Head of caudate nucleus (tissue), 42 donors: Measurements from ENCODE around the gene OXCT1.
A peak's percentile ranks its signal among the peaks of the same experiment; 100 is the strongest.

Source experiments
- DNase-seq, 42 donors: peaks; one replicate each; pipeline versions ENCODE4 v3.0.0 to v3.0.0-alpha.2; 2020 to 2021; ENCODE audit warnings: mixed read lengths in 7 of 42
- intact Hi-C: fragments of 100-400 bp; cut with DNase I; formaldehyde crosslinking; loops from one replicate; pipeline ENCODE4 v1.15.0; 2022

Gene OXCT1

GRCh38 chr5:41793141-41793770 is 77.0 kb downstream of the OXCT1 start:
- DNase-seq, result no peak
- intact Hi-C loops, result no loop called here

GRCh38 chr5:41790038-41790776 is 80.0 kb downstream of the OXCT1 start:
- intact Hi-C loops, result no loop called here
- DNase-seq, result no peak

DNA sequence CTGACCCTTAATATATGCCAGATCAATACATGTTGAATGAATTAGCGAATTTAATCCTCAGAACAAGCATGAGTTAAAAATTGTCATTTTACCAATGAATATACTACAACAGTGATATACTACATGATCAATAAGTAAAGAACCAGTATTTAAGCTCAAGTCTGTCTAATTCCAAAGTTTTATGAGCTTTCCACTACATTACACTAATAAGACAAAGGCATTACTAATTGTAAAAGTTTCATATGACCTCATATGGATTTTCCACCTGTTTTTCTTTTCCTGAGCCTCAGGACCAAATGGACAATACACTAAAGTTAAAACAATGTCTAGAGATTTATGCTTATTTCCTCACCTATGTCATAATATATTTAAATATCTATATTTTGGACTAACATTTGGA is 80.8 kb downstream of the OXCT1 start:
- no peak for DNase-seq
- intact Hi-C loops, result no loop called here

GRCh38 chr5:41788941-41789368 is 81.3 kb downstream of the OXCT1 start:
- intact Hi-C loops, result no loop called here
- DNase-seq, result no peak

- intact Hi-C loops, result no loop called here
- DNase-seq, result no peak
Measured at GRCh38 chr5:41787265-41787664, 83.0 kb downstream of the OXCT1 start.

- intact Hi-C loops, result no loop called here
- no peak for DNase-seq
Measured at GRCh38 chr5:41785061-41785460, 85.2 kb downstream of the OXCT1 start.

DNA sequence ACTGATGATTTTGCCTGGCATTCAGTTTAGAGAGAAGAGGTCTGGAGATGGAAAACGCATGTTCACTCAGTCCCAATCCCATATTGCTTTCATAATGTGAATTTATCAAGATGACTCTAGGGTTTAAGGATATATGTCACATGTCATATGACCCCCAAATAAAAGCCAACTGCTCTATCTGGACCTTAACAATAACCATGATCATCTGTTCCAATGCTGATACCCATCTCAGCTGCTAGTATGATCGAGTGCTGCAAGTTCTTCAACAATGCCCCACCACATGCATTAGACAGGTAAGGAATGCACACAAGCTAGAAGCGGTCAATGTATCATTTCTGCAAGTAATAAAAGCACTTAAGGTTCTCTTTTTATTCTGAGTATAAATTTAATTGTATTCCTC is 91.8 kb downstream of the OXCT1 start:
- no peak for DNase-seq
- intact Hi-C loops, result no loop called here

- no peak for DNase-seq
- intact Hi-C loops, result no loop called here
Measured at GRCh38 chr5:41776435-41776834, 93.8 kb downstream of the OXCT1 start.

DNA sequence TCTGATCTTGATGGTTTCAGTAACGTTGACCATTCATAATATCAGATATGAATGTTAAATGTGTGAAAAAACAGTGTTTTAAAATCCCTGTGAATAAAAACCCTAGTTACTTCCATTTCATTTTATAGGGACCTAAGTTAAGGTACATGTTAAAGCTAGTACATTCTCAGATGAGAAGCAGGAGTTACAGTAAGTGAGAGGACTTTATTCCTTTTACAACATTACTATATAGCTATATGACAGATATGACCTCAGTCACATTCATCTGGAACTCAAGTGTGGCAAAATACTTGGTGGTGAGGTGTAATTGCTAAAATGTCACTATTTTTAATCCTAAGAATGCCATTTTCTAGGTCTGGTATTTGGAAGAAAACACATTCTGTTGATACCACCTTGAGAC is 96.4 kb downstream of the OXCT1 start:
- no peak for DNase-seq
- intact Hi-C loops, result no loop called here

DNA sequence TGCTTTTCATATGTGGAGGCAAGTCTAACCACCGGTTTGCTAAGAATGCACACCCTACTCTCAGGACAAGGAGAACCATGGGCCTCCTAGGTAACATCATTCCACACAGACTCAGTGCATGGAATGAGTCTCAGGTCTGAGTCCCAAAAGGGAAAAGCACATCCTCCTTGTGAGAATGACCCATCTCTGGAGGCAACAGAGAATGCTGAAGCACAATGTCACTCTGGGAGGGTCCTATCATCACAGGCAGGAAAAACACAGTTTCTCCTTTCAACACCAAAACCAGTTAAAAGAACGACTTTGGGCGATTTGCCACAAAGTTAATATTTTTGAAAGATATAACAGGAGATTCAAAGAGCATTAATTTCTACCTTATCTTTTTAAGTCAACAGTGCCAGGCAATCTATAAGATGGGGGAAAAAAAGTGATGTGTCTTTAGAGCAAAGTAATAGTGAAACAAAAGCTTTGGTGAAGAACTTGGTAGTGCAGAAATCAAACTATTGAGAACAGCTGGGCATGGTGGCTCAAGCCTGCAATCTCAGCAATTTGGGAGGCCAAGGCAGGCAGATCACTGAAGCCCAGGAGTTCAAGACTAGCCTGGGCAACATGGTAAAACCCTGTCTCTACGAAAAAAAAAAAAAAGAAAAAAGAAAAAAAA is 97.3 kb downstream of the OXCT1 start:
- no peak for DNase-seq
- intact Hi-C loops, result no loop called here

DNA sequence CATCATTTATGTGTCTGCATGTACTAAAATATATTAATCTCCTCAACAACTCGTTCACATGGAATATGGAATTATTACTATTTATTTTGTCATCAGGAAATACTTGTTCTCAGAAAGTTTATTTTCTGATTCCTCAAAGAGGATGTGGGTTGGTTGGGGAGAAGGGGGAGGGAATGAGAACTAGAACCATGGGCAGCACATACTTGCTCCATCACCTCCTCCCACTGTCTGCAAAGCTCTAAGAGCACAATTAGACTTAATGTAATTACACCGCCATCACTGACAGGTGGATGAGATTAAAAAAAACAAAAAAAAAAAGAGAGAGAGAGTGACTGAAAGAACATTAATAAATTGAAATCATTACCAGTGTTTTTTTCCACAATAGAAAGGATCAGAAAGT is 98.2 kb downstream of the OXCT1 start:
- no peak for DNase-seq
- intact Hi-C loops, result no loop called here

- intact Hi-C loops, result no loop called here
- DNase-seq, result no peak
Measured at GRCh38 chr5:41770799-41771198, 99.4 kb downstream of the OXCT1 start.

GRCh38 chr5:41768692-41769091 is 101.5 kb downstream of the OXCT1 start:
- no peak for DNase-seq
- intact Hi-C loops, result no loop called here

GRCh38 chr5:41764650-41765049 is 105.6 kb downstream of the OXCT1 start:
- intact Hi-C loops, result no loop called here
- no peak for DNase-seq

DNA sequence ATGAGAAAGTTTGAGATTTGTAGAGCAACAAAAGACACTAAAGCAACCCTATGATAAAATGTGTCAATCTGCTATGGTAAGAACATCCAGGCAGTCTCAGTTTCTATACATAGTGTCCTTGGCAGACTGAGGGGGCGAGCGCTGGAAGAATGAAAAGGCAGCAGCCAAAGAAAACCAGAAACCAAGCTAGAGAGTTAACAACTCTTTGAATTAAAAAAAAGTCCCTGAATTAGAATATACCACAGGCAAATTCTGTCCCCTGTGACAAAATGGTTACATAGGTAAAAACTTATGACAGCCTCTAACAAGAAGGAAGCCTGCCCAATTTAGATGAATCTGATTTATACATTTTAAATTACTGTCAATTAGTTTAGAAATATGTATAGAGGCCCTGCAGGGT is 106.7 kb downstream of the OXCT1 start:
- intact Hi-C loops, result no loop called here
- peak in 31 of 42 donors; percentile 5 to 74 (median 29) for DNase-seq

DNA sequence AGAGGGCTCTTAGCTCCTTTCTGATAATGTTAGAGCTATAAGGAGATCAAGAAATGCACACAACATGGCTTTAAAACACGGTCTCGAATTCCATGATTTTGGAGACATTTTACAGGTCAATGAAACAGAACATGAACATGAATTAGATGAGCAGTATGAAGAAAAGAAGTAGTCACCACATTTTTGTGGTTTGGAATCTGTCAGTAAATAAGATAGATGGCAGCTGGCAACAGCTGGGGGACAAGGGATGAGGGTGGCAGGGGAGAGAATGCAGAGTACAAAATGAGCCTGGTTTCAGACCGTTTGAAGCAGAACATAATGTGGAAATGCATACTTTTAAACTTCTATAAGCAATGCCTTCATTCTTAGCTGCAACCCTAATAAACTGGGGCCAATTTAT is 107.1 kb downstream of the OXCT1 start:
- intact Hi-C loops, result no loop called here
- no peak for DNase-seq

DNA sequence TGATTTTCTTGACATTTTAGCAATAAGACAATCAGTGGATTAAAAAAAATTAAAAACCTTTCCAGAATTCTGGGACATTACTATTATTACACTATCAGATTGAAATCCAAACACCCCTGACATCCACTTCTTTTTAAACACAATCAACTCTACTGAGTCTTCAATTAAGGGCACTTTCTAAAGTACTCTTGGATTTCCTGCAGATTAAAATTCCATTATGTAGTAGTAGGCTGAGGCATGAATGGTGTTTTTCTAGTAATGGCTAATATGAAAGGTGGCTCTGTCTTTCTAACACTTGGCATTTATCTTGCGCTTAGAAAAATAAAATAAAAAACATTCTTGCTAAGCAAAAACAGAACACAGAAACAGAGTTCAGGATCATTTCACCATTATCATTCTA is 107.8 kb downstream of the OXCT1 start:
- no peak for DNase-seq
- intact Hi-C loops, result no loop called here

DNA sequence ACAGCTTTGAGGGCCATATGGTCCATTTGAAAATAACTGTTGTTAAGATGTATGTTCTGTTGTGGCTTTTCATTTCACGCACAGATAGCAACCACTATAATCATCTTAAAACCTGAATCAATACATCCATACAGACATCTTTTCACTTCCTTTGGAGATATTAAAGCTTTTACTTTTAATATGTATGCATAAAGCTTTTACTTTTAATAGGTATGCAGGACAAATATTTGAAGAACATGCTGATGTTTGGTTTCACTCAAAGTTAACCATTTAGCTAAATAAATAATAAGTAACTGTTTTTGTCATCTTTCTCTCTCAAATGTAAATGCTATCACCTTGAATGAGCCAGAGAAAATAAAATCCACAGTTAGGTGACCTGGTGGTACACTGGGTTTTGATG is 108.6 kb downstream of the OXCT1 start:
- intact Hi-C loops, result no loop called here
- DNase-seq, result no peak

DNA sequence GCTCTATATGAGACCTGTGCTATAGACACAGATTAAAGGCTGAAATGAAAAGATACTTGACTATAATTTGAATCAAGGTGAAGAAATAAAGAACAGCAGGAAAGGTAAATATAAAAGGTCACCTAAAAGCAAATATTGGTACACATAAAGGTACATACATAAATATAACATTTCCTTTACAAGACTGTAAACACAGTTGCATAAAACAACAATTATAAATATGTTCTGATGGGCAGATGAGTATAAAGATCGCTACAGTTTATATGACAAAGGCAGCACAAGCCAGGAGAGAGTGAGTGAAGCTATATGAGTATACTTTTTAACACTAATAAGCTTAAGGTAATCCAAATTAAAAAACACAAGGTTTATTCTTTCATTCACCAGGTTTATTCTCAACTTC is 114.5 kb downstream of the OXCT1 start:
- DNase-seq, result no peak
- intact Hi-C loops, result no loop called here

DNA sequence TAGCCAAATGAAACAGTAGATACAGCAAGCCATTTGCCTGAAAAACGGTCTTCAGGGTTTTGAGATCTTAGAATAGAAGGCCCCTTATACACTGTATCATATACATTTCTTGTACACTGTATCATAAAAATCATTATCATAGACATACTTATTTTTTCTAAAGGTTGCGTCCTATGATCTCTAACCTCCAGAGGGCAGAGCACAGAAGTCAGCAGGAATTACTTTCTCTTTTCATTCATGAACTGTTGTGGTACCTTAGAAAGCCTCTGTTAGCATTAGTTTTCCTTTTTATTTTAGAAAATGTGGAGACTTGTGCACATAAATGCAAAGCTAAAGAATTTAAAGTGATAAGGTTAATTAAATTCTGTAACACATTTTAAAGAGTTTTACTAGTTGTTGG is 115.4 kb downstream of the OXCT1 start:
- DNase-seq, result no peak
- intact Hi-C loops, result no loop called here

DNA sequence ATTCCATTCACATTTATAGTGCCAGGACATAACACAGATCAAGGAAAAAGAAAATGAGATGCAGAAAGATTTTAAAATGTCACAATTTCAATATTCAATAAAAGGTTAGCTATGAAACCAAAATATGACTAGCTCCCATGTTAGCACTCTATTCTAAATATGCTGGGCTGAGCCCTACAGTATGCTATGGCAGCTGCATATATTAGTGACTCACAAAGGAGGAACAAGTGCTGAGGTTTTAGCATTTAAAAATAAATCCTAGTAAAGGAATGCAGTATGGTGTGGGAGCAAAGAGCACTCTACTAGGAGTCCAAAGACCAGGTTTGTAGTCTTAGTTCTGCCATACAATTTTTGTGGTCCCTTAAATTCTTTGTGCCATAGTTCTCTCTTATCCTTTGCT is 118.4 kb downstream of the OXCT1 start:
- no peak for DNase-seq
- intact Hi-C loops, result no loop called here
